Neural progenitor cell (in vitro differentiated cells): ENCODE results near the gene ITPR2.

Experiments
- CTCF ChIP-seq: fragments of 200-600 bp; sonication (generic); IDR thresholded peaks from 2 replicates; pipeline ENCODE4 v1.5.1; 2017; ENCODE audit warnings: antibody characterized with exemption, mild to moderate bottlenecking
- EZH2 ChIP-seq: fragments of 200-600 bp; sonication (generic); IDR thresholded peaks from 2 replicates; pipeline ENCODE4 v1.6.1; 2017; ENCODE audit warnings: antibody characterized with exemption, mild to moderate bottlenecking, moderate library complexity
- EZH2phosphoT487 ChIP-seq: fragments of 200-600 bp; sonication (generic); IDR thresholded peaks from 2 replicates; pipeline ENCODE4 v1.6.1; 2017; ENCODE audit warnings: antibody characterized with exemption

GRCh38 chr12:26768611-26769603 lies 64.1 kb downstream of the ITPR2 start:
- no peak for TF ChIP-seq CTCF
- TF ChIP-seq EZH2 = no peak
- TF ChIP-seq EZH2phosphoT487 = no peak
